Measurements from ENCODE around the gene LRRC74A.

LRRC74A gene

GRCh38 chr14:76855066-76855465 is 28.9 kb downstream of the LRRC74A start:
- DNase-seq, result no peak

GRCh38 chr14:76856769-76857168 is 30.6 kb downstream of the LRRC74A start:
- no peak for DNase-seq

GRCh38 chr14:76861574-76862255 is 35.5 kb downstream of the LRRC74A start:
- no peak for DNase-seq

- peak in 1 of 3 experiments; percentile 45 for DNase-seq
Measured at GRCh38 chr14:76862546-76863282, 36.5 kb downstream of the LRRC74A start.

GRCh38 chr14:76863724-76864407 is 37.7 kb downstream of the LRRC74A start:
- DNase-seq, result peak; percentile 54 to 97 (median 88)

DNA sequence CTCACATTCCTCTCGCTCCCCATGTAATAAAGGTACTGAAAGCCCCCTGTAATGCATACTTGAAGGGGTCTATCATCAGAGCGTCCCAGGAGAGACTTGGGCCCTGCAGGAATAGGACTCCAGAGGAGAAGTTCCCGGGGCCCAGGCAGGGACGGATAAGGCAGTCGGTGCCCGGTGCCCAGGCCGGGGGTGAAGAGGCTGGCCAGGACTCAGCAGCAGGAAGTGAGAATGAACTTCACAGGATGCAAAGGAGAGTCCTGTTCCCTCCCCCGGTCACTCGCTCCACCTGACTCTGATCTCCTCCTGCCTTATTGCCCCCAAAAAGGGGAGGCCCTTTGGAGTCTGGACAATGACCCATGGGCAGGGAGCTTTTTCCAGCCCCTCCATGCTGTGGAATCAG is 40.2 kb downstream of the LRRC74A start:
- no peak for DNase-seq

- DNase-seq, result peak in 1 of 3 experiments; percentile 13
Measured at GRCh38 chr14:76867516-76868453, 41.6 kb downstream of the LRRC74A start.

GRCh38 chr14:76868454-76869170 is 42.4 kb downstream of the LRRC74A start:
- no peak for DNase-seq

- DNase-seq, result peak in 2 of 3 experiments; percentile 57 to 82
Measured at GRCh38 chr14:76870166-76870565, 44.0 kb downstream of the LRRC74A start.

GRCh38 chr14:76872796-76873432 is 46.7 kb downstream of the LRRC74A start:
- peak; percentile 56 to 79 (median 76) for DNase-seq

DNA sequence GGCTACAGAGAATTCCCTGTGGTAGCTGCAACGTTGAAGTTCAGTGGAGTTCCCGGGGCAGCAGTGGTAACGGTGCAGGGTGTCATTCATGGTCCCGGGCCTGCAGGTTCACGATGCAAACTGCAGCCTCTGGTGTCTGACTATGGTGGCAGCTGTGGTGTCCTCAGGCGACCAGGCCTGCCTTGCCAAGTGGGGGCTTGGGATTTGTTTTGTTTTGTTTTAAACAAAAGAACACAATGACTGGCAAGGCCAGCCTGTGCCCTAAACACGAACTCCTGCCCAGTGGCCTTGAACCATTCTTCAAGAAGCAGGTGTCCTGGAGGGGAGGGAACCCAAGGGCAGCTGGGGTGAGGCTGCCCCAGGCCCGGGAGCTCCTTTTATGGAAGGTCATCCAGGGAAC is 48.5 kb downstream of the LRRC74A start:
- no peak for DNase-seq

DNA sequence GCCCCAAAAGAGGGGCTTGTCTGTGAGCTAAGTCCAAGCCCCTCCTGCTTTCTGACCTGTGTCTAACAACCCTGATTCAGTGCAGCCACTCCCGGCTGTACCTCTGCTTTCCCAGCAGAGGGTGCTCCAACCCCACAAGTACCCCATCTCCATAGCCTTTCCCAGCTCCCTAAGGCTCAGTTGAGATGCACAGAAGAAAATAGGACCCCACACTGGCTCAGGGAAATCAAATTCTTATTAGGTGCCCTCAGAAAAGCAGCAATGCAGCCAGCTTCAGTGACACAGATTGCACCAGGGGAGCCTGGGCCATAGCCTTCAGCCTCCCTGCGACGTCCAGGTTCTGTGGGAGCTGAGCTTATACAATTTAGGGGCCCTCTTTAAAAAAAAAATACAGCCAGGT is 49.9 kb downstream of the LRRC74A start:
- peak; percentile 58 to 88 (median 80) for DNase-seq

GRCh38 chr14:76877871-76878270 is 51.7 kb downstream of the LRRC74A start:
- no peak for DNase-seq

GRCh38 chr14:76880449-76880848 is 54.2 kb downstream of the LRRC74A start:
- DNase-seq, result no peak

DNA sequence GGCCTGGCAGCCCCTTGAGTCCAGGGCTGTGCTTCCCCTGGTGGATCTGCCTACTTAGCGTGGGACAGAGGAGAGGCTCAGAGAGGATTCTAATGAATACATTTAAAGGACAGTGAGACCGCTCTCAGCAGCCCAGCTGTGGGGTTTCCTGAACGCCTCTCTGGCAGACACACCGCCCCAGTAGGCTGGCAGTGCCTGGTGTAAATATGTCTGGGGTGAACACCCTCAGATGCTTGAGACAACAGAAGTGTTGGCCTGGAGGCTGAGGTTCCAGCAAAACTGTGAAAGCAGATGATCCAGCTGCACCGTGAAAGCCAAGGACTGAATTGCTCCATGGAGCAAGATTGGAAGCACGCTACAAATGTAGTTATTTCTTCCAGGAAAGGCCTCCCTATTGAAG is 55.1 kb downstream of the LRRC74A start:
- DNase-seq, result no peak

- DNase-seq, result no peak
Measured at GRCh38 chr14:76882651-76883050, 56.4 kb downstream of the LRRC74A start.

- no peak for DNase-seq
Measured at GRCh38 chr14:76883447-76883846, 57.2 kb downstream of the LRRC74A start.

DNA sequence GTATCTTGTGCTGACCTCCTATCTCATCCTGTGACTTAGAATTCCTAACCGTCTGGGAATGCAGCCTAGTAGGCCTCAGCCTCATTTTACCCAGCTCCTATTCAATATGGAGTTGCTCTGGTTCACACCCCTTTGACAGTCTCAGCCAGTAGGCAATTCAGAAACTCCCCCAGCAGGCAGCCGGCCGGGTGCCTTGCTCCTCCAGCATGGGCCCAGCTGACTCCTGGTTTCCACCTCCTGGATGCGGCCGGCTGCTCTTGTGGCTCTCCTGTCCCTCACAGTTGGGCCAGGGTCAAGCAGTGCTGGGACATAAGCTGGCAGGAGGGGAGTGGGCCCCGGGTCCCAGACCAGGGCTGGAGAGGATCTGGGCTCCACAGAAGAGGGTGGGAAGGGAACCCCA is 58.2 kb downstream of the LRRC74A start:
- no peak for DNase-seq

DNA sequence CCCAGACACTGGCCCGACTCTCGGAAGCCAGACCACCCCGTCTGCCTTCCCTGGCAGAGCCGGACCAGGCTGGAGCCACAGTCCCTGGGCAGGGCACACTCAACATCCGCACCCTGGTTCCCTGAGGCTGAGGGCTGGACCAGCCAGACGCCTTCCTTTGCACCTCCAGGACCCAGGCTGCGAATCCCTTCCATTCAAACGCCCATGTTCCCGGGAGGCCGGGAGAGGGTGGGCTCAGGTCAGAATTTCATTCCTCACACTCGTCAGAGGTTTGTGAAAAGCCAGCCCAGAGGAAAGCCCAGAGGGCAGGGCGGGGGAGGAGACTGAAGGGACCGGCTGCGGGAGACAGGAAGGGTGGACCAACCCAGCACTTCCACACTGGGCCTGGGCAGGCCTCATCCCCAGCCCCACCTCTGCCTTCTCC is 58.7 kb downstream of the LRRC74A start:
- no peak for DNase-seq

DNA sequence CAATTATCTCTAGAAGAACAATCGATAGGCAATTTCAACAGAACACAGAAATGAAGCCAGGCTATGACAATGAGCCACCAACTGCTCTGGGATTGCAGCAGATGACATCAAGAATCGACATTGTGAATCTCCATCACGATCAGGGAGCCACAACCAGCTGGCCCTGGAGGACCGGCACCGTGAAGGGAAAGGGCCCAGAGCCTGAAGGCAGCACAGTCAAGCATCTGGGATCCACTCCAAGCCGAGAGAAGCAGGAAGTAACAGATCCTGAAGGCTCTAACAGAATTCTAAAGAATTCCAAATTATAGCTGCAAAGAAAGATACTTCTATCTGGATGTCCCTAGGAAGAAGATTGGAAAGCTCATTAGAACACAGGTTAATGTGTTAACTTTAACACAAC is 61.0 kb downstream of the LRRC74A start:
- no peak for DNase-seq

DNA sequence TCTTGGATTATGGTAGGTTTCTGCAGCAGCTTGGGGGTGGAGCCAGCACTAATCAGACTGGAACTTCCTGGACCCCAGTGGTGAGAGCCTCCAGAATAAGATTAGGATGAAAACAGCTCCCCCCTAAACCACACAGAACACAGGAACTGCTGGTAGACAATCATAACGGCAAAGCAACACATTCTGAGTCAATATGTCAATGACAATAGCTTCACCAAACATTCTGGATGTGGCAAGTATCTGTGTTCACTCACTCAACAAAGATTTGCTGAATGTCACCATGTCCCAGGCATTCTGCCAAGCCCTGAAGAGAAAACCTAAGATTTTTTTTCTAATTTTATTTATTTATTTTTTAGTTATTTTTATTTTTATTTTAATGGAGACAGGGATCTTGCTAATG is 65.2 kb downstream of the LRRC74A start:
- no peak for DNase-seq
